CD14-positive monocyte (primary cell): ENCODE results near the gene CLOCK. TPM values are rescaled to one million over a fixed set of nuclear protein-coding genes. Genes with fewer than 3 reads are reported as not detected.

Experiments
- DNase-seq, 3 donors: peaks; one replicate each; pipeline ENCODE4 v3.0.0-alpha.2; 2011 to 2022
- H2AFZ ChIP-seq: 2 replicates; pipeline ENCODE4 v1.6.0; 2012; ENCODE audit warnings: mild to moderate bottlenecking, low read depth, low read length, inconsistent platforms; ENCODE audit not compliant: insufficient read depth, poor library complexity, severe bottlenecking
- H3K27ac ChIP-seq, 2 donors: 1 replicate in 1 of 2; 2 replicates in 1 of 2; pipeline ENCODE4 v1.5.1; 2012 to 2013; ENCODE audit warnings: low read length in 2 of 2, control low read depth in 1 of 2, inconsistent platforms in 1 of 2, low read depth in 1 of 2, mild to moderate bottlenecking in 1 of 2
- H3K27me3 ChIP-seq, 2 donors: one replicate each; pipeline versions ENCODE4 v1.6.0 to v1.6.1; 2011 to 2013; ENCODE audit warnings: low read length in 2 of 2; ENCODE audit not compliant: control insufficient read depth in 2 of 2, insufficient read depth in 2 of 2
- H3K36me3 ChIP-seq, 2 donors: replicated peaks in 1 of 2; 1 replicate in 1 of 2; 2 replicates in 1 of 2; pipeline versions ENCODE4 v1.5.1 to v1.6.1; 2012 to 2013; ENCODE audit warnings: low read length in 2 of 2, control low read depth in 1 of 2, inconsistent platforms in 1 of 2, mild to moderate bottlenecking in 1 of 2; ENCODE audit not compliant: insufficient read depth in 2 of 2, control insufficient read depth in 1 of 2
- H3K4me1 ChIP-seq, 2 donors: 1 replicate in 1 of 2; 2 replicates in 1 of 2; pipeline versions ENCODE4 v1.5.1 to v1.6.1; 2012 to 2013; ENCODE audit warnings: low read length in 2 of 2, control low read depth in 1 of 2, inconsistent platforms in 1 of 2, mild to moderate bottlenecking in 1 of 2, moderate library complexity in 1 of 2; ENCODE audit not compliant: insufficient read depth in 2 of 2, control insufficient read depth in 1 of 2
- H3K4me2 ChIP-seq: replicated peaks from 2 replicates; pipeline ENCODE3; 2012; ENCODE audit warnings: low read length, moderate library complexity, mild to moderate bottlenecking; ENCODE audit not compliant: poor library complexity, severe bottlenecking; ENCODE audit errors: extremely low read depth
- H3K4me3 ChIP-seq, 3 experiments: fragments of 200-600 bp in 1 of 3; sonication (generic) in 1 of 3; replicated peaks in 1 of 3; 1 replicate in 2 of 3; 2 replicates in 1 of 3; pipeline ENCODE4 v1.5.1; 2011 to 2013; ENCODE audit warnings: low read length in 3 of 3, mild to moderate bottlenecking in 3 of 3, control low read depth in 2 of 3, low read depth in 2 of 3, inconsistent platforms in 1 of 3, moderate library complexity in 1 of 3
- H3K79me2 ChIP-seq: 2 replicates; pipeline ENCODE4 v1.6.0; 2012; ENCODE audit warnings: mild to moderate bottlenecking, control low read depth, inconsistent platforms, low read length, moderate library complexity; ENCODE audit not compliant: insufficient read depth
- H3K9ac ChIP-seq: 2 replicates; pipeline ENCODE4 v1.6.0; 2017; ENCODE audit warnings: low read length, mild to moderate bottlenecking; ENCODE audit not compliant: insufficient read depth, poor library complexity, severe bottlenecking
- H3K9me3 ChIP-seq, 2 donors: replicated peaks in 1 of 2; 1 replicate in 1 of 2; 2 replicates in 1 of 2; pipeline versions ENCODE4 v1.5.1 to v1.6.1; 2012 to 2013; ENCODE audit warnings: low read length in 2 of 2, control low read depth in 1 of 2; ENCODE audit not compliant: control insufficient read depth in 1 of 2, insufficient read depth in 1 of 2
- H4K20me1 ChIP-seq: 2 replicates; pipeline ENCODE4 v1.6.0; 2012; ENCODE audit warnings: mild to moderate bottlenecking, low read length, control low read depth, moderate library complexity; ENCODE audit not compliant: insufficient read depth
- H3K27ac Mint-ChIP-seq, 7 donors: one replicate each; pipeline ENCODE4 v1.8.0; 2020; ENCODE audit warnings: mild to moderate bottlenecking in 7 of 7, mixed read lengths in 7 of 7, moderate library complexity in 6 of 7, inconsistent platforms in 2 of 7
- H3K27me3 Mint-ChIP-seq, 3 donors: one replicate each; pipeline ENCODE4 v1.8.0; 2021 to 2022; ENCODE audit warnings: low read depth in 3 of 3, mild to moderate bottlenecking in 3 of 3, mixed read lengths in 3 of 3, moderate library complexity in 3 of 3, inconsistent platforms in 1 of 3
- H3K36me3 Mint-ChIP-seq, 2 donors: one replicate each; pipeline ENCODE4 v1.8.0; 2020; ENCODE audit warnings: mixed read lengths in 2 of 2, inconsistent platforms in 1 of 2, mild to moderate bottlenecking in 1 of 2
- H3K4me1 Mint-ChIP-seq: one replicate; pipeline ENCODE4 v1.8.0; 2020; ENCODE audit warnings: mild to moderate bottlenecking, mixed read lengths
- H3K4me3 Mint-ChIP-seq, 2 donors: one replicate each; pipeline ENCODE4 v1.8.0; 2020; ENCODE audit warnings: mild to moderate bottlenecking in 2 of 2, mixed read lengths in 2 of 2, moderate library complexity in 1 of 2
- H3K9me3 Mint-ChIP-seq, 7 donors: one replicate each; pipeline ENCODE4 v1.8.0; 2020 to 2022; ENCODE audit warnings: mixed read lengths in 7 of 7, mild to moderate bottlenecking in 6 of 7, moderate library complexity in 6 of 7, inconsistent platforms in 2 of 7
- WGBS: methylation state at CpG from one replicate; pipeline ENCODE4 v1.1.5; 2013; ENCODE audit warnings: missing lambda C conversion rate; ENCODE audit not compliant: insufficient coverage; 5-methylcytosine and 5-hydroxymethylcytosine counted together
- intact Hi-C, 2 donors: fragments of 100-400 bp; cut with micrococcal nuclease; formaldehyde crosslinking; loops; one replicate each; pipeline versions ENCODE4 v1.15.0 to v1.15.1; 2023
- polyA plus RNA-seq, 3 donors: library from polyadenylated mRNA; depleted of rRNA in 1 of 3; unstranded in 2 of 3; stranded (reverse) in 1 of 3; fragments of 300-500 nt in 2 of 3; fragments of >200 nt in 1 of 3; fragmentation: Illumina TruSeq in 2 of 3; gene quantifications; 1 replicate in 2 of 3; 2 replicates in 1 of 3; pipeline ENCODE4 v1.2.3, GENCODE V29; 2012 to 2021
- TF ChIP-seq, protein P1 (sequence below): fragments of 200-600 bp; IDR thresholded peaks from one replicate; pipeline ENCODE4 v1.8.0; 2022; ENCODE audit warnings: antibody characterized with exemption, mild to moderate bottlenecking

The CLOCK gene
- polyA plus RNA-seq, 3 donors: 1.9 to 3.7 (median 2.9) TPM

DNA sequence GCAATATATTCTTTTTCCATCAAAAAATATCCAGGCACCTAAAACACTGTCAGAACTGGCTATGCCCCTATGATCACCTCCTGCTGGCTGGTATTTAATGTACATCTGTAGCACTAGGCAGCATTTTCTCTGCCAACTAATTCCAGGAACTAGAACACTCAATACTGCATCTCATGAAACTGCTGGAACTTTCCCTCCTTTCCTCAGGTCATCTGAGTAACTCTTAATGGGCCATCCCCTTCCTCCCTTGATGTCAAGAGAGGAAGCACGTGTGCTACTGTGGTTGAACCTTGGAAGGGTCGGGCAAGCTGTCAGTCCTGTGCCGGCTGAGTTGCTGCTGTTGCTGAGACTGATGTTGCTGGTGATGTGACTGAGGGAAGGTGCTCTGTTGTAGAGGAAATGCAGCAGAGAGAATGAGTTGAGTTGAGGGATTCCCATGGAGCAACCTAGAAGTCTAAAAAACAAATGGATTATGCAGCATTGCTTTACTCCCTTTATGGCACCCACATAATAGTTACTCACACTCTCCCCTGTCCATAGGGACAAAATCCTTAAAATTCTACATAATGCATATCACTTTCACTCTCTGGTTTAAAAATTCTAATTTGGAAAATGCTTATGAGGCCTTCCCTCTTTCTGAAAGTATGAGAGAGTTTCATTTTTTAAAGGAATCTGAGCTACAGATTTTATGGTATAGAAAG lies 111.4 kb downstream of the CLOCK start:
- peak in 1 of 3 donors; percentile 28 for DNase-seq
- H3K36me3 Mint-ChIP-seq: peaks cover 54 to 68% of the 10 kb centered on the region in 2 donors
- H4K20me1 ChIP-seq: peaks cover 49% of the 10 kb centered on the region
- peak overlapping the region in 1 of 2 donors; percentile 49 for H3K27ac ChIP-seq
- no peak overlapping the region for H3K4me2 ChIP-seq
- no peaks in the 10 kb centered on the region for H3K4me1 ChIP-seq
- TF ChIP-seq, protein P1, sequence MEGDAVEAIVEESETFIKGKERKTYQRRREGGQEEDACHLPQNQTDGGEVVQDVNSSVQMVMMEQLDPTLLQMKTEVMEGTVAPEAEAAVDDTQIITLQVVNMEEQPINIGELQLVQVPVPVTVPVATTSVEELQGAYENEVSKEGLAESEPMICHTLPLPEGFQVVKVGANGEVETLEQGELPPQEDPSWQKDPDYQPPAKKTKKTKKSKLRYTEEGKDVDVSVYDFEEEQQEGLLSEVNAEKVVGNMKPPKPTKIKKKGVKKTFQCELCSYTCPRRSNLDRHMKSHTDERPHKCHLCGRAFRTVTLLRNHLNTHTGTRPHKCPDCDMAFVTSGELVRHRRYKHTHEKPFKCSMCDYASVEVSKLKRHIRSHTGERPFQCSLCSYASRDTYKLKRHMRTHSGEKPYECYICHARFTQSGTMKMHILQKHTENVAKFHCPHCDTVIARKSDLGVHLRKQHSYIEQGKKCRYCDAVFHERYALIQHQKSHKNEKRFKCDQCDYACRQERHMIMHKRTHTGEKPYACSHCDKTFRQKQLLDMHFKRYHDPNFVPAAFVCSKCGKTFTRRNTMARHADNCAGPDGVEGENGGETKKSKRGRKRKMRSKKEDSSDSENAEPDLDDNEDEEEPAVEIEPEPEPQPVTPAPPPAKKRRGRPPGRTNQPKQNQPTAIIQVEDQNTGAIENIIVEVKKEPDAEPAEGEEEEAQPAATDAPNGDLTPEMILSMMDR: no peak
- H3K9me3 Mint-ChIP-seq: no peaks in the 10 kb centered on the region
- no peak overlapping the region for H2AFZ ChIP-seq
- no peak overlapping the region for H3K4me3 Mint-ChIP-seq
- H3K4me1 Mint-ChIP-seq: peaks cover 5% of the 10 kb centered on the region
- 0% methylated on average over 3 of the region's 3 CpGs for WGBS
- no peaks in the 10 kb centered on the region for H3K27me3 ChIP-seq
- H3K36me3 ChIP-seq: peaks cover 56 to 92% of the 10 kb centered on the region in 2 donors
- H3K27me3 Mint-ChIP-seq: no peaks in the 10 kb centered on the region
- H3K9ac ChIP-seq: no peak overlapping the region
- no peak overlapping the region for H3K4me3 ChIP-seq
- no peaks in the 10 kb centered on the region for H3K9me3 ChIP-seq
- no peaks in the 10 kb centered on the region for H3K79me2 ChIP-seq
- peak overlapping the region in 4 of 7 donors; percentile 0 to 81 (median 40) for H3K27ac Mint-ChIP-seq
- intact Hi-C loops: no loop called here

DNA sequence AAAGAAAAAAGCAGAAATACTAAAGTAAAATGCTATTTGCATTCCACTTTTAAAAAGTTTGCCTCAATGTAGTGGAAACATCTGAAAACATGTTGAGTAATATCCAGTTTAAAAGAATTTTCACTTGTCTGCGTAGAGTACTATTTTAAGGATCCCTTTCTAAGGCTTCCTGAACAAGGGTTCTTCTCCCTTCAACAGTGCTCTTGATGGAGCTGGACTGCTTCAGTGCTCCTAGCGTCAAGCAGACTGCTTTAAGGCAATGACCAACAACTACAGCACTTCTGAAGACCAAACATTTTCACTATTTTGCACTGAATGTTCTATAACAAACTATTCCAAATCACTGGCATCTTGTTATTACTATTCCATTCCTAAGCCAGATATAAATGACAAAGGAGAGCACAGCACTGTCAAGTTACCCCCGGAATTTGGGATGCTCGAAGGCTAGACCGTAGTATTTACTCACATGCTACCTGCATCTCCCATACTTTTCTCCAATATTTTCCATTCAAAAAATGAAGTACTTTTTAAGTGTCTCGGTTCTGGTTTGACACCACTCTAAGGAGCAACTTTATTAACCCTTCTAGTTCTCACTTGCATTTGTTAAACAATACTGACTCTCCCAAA lies 114.9 kb downstream of the CLOCK start:
- peak overlapping the region in 1 of 2 donors; percentile 46 for H3K27ac ChIP-seq

More for the DNA sequence above, 114.9 kb downstream of the CLOCK start:
- Histone ChIP-seq H3K79me2 (no peaks in the 10 kb centered on the region), H3K4me1 (no peaks in the 10 kb centered on the region), H3K4me3 (no peak overlapping the region), H3K9me3 (no peaks in the 10 kb centered on the region), H3K9ac (no peak overlapping the region), H2AFZ (no peak overlapping the region), H3K36me3 (peaks cover 77 to 99% of the 10 kb centered on the region in 2 donors), H4K20me1 (peaks cover 72% of the 10 kb centered on the region), H3K27me3 (no peaks in the 10 kb centered on the region), H3K4me2 (no peak overlapping the region)
- H3K4me3 Mint-ChIP-seq: no peak overlapping the region
- peaks cover 58 to 83% of the 10 kb centered on the region in 2 donors for H3K36me3 Mint-ChIP-seq
- peak overlapping the region in 1 of 7 donors; percentile 62 for H3K27ac Mint-ChIP-seq
- no peak for DNase-seq
- peaks cover 4% of the 10 kb centered on the region for H3K4me1 Mint-ChIP-seq
- TF ChIP-seq, protein P1: no peak
- WGBS: 43% methylated on average over 1 of the region's 6 CpGs
- H3K9me3 Mint-ChIP-seq: no peaks in the 10 kb centered on the region
- H3K27me3 Mint-ChIP-seq: no peaks in the 10 kb centered on the region
- intact Hi-C loops: no loop called here
